Keratinocyte (primary cell): Measurements from ENCODE around the gene UROC1. TPM values are rescaled to one million over a fixed set of nuclear protein-coding genes. Genes with fewer than 3 reads are reported as not detected.

Source experiments
- DNase-seq: peaks from one replicate; pipeline ENCODE4 v3.0.0-alpha.2; 2011; ENCODE audit warnings: low read depth, missing footprints, low spot score
- FAIRE-seq: peaks from 2 replicates; lab custom pipeline; 2011; peaks lifted over from hg19 to GRCh38; lab: Jason Lieb, UNC
- H2AFZ ChIP-seq: 2 replicates; pipeline ENCODE4 v1.6.0; 2012; ENCODE audit warnings: low read length, control low read depth, inconsistent platforms; ENCODE audit not compliant: control insufficient read depth
- H3K27ac ChIP-seq: 2 replicates; pipeline ENCODE4 v1.5.1; 2011; ENCODE audit warnings: low read length; ENCODE audit not compliant: control insufficient read depth, insufficient read depth
- H3K27me3 ChIP-seq: 3 replicates; pipeline ENCODE4 v1.6.0; 2011; ENCODE audit warnings: low read length; ENCODE audit not compliant: control insufficient read depth, insufficient read depth; ENCODE audit errors: extremely low read depth
- H3K36me3 ChIP-seq, 2 experiments: 2 replicates in 1 of 2; 3 replicates in 1 of 2; pipeline ENCODE4 v1.5.1; 2011; ENCODE audit warnings: low read length in 2 of 2, mild to moderate bottlenecking in 1 of 2; ENCODE audit not compliant: control insufficient read depth in 2 of 2, insufficient read depth in 2 of 2; ENCODE audit errors: extremely low read depth in 1 of 2
- H3K4me1 ChIP-seq: 3 replicates; pipeline ENCODE4 v1.5.1; 2011; ENCODE audit warnings: low read length; ENCODE audit not compliant: control insufficient read depth, insufficient read depth; ENCODE audit errors: extremely low read depth
- H3K4me2 ChIP-seq: 3 replicates; pipeline ENCODE4 v1.6.0; 2011; ENCODE audit warnings: low read depth, low read length; ENCODE audit not compliant: control insufficient read depth, insufficient read depth; ENCODE audit errors: extremely low read depth
- H3K4me3 ChIP-seq, 3 experiments: fragments of 200-600 bp in 1 of 3; sonication (generic) in 1 of 3; 2 replicates in 2 of 3; 3 replicates in 1 of 3; pipeline ENCODE4 v1.5.1; 2011 to 2016; ENCODE audit warnings: low read length in 3 of 3, mild to moderate bottlenecking in 3 of 3, control low read depth in 2 of 3, inconsistent platforms in 1 of 3, low read depth in 1 of 3, mixed read lengths in 1 of 3, mixed run types in 1 of 3, moderate library complexity in 1 of 3; ENCODE audit not compliant: control insufficient read depth in 2 of 3, insufficient read depth in 2 of 3; ENCODE audit errors: extremely low read depth in 1 of 3
- H3K79me2 ChIP-seq: 2 replicates; pipeline ENCODE4 v1.6.0; 2012; ENCODE audit warnings: low read length; ENCODE audit not compliant: control insufficient read depth, insufficient read depth
- H3K9ac ChIP-seq: 3 replicates; pipeline ENCODE4 v1.6.0; 2011; ENCODE audit warnings: low read length; ENCODE audit not compliant: control insufficient read depth, insufficient read depth; ENCODE audit errors: extremely low read depth
- H3K9me1 ChIP-seq: 3 replicates; pipeline ENCODE4 v1.6.0; 2011; ENCODE audit warnings: low read length; ENCODE audit not compliant: control insufficient read depth, insufficient read depth; ENCODE audit errors: extremely low read depth
- H3K9me3 ChIP-seq: 2 replicates; pipeline ENCODE4 v1.5.1; 2012; ENCODE audit warnings: low read depth, low read length; ENCODE audit not compliant: control insufficient read depth
- H4K20me1 ChIP-seq: 3 replicates; pipeline ENCODE4 v1.6.0; 2011; ENCODE audit warnings: low read length; ENCODE audit not compliant: control insufficient read depth, insufficient read depth; ENCODE audit errors: extremely low read depth
- CTCF ChIP-seq, 3 experiments: IDR thresholded peaks in 1 of 3; conservative IDR thresholded peaks in 1 of 3; optimal IDR thresholded peaks in 1 of 3; 2 replicates in 2 of 3; 3 replicates in 1 of 3; pipeline versions ENCODE3 to v1.5.1; 2011; ENCODE audit warnings: low read length in 3 of 3, mild to moderate bottlenecking in 3 of 3, moderate library complexity in 2 of 3, control low read depth in 1 of 3, inconsistent platforms in 1 of 3; ENCODE audit not compliant: insufficient read depth in 2 of 3; ENCODE audit errors: extremely low read depth in 1 of 3
- EZH2 ChIP-seq: IDR thresholded peaks from one replicate; pipeline ENCODE4 v1.6.1; 2012; ENCODE audit warnings: inconsistent platforms, mild to moderate bottlenecking, low read length, moderate library complexity
- dilution Hi-C: fragments of 300-500 bp; cut with MboI; formaldehyde crosslinking; loops from one replicate; pipeline ENCODE4 v1.7.0; 2020; ENCODE audit warnings: low sequenced_read_pairs; ENCODE audit not compliant: extremely low pct_ligation_motif_present
- polyA plus RNA-seq, 5 experiments: library from polyadenylated mRNA; depleted of rRNA in 3 of 5; stranded (reverse) in 3 of 5; stranded (forward) in 1 of 5; unstranded in 1 of 5; fragments of >200 nt; gene quantifications; 1 replicate in 1 of 5; 2 replicates in 3 of 5; 3 replicates in 1 of 5; pipeline versions ENCODE4 v1.2.1 to v1.2.3, GENCODE V29; 2011 to 2012; ENCODE audit warnings: missing spikeins in 2 of 5, low read depth in 1 of 5, low replicate concordance in 1 of 5

Gene UROC1
- polyA plus RNA-seq, 1 donor (not counting 4 experiments of a cell fraction or from before 2014, with no cell fraction given), result not detected

- dilution Hi-C loops, result no loop called here
- H3K36me3 ChIP-seq, result no peaks in the 10 kb centered on the region
- no peak overlapping the region for H3K4me2 ChIP-seq
- H2AFZ ChIP-seq, result no peak overlapping the region
- no peak for FAIRE-seq
- no peaks in the 10 kb centered on the region for H3K9me3 ChIP-seq
- TF ChIP-seq CTCF (optimal IDR thresholded peaks at IDR 0.05 in 1 of 3, IDR thresholded peaks at IDR 0.05 in 1 of 3, conservative IDR thresholded peaks at IDR 0.05 in 1 of 3; ENCODE audit: extremely low read depth in 1 of 3, insufficient read depth in 2 of 3, low read length in 3 of 3), result no peak
- TF ChIP-seq EZH2, result no peak
- no peak overlapping the region for H3K9ac ChIP-seq
- H3K4me1 ChIP-seq, result no peaks in the 10 kb centered on the region
- no peak overlapping the region for H3K27ac ChIP-seq
- H3K27me3 ChIP-seq, result peaks cover 6% of the 10 kb centered on the region
- H3K9me1 ChIP-seq, result no peaks in the 10 kb centered on the region
- no peaks in the 10 kb centered on the region for H4K20me1 ChIP-seq
- no peak overlapping the region for H3K4me3 ChIP-seq
- no peak for DNase-seq
- no peaks in the 10 kb centered on the region for H3K79me2 ChIP-seq
These were observed 660 bp downstream of the UROC1 start for GRCh38 chr3:126516936-126517290.

DNA sequence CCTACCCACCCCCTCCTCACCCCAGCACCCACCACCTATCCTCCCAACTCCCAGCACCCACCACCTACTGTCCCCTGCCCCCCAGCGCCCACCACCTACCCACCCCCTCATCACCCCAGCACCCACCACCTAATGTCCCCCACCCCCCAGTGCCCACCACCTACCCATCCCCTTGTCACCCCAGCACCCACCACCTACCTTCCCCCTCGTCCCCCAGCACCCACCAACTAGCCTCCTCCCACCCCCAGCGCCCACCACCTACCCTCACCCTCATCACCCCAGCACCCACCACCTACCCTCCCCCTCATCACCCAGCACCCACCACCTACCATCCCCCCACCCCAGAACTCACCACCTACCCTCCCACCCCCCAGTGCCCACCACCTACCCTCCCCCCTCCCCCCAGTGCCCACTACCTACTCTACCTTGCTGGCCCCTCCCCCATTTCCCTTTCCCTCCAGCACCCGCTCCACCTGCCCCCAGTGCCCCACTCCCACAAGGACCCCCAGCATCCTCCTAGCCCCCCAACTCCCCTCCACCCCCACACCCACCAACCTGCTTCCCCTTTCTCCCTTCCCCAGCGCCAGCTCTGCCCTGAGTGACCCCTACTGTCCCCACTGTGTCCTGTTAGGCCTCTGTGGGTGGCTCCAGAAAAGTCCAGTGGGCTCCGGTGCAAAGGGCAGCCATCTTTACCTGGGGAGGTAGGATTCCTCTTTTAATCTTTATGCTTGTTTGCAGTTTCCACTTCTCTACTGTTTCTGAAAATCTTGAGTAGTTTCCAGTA lies 1.2 kb downstream of the UROC1 start:
- no peaks in the 10 kb centered on the region for H3K4me1 ChIP-seq
- FAIRE-seq, result no peak
- no peaks in the 10 kb centered on the region for H4K20me1 ChIP-seq
- no peak overlapping the region for H3K4me3 ChIP-seq
- DNase-seq, result no peak
- H3K79me2 ChIP-seq, result no peaks in the 10 kb centered on the region
- TF ChIP-seq CTCF (optimal IDR thresholded peaks at IDR 0.05 in 1 of 3, IDR thresholded peaks at IDR 0.05 in 1 of 3, conservative IDR thresholded peaks at IDR 0.05 in 1 of 3; ENCODE audit: extremely low read depth in 1 of 3, insufficient read depth in 2 of 3, low read length in 3 of 3) (no peak), EZH2 (no peak)
- no peak overlapping the region for H3K9ac ChIP-seq
- no peak overlapping the region for H3K4me2 ChIP-seq
- no peaks in the 10 kb centered on the region for H3K9me1 ChIP-seq
- H3K36me3 ChIP-seq, result no peaks in the 10 kb centered on the region
- no peaks in the 10 kb centered on the region for H3K9me3 ChIP-seq
- H2AFZ ChIP-seq, result no peak overlapping the region
- H3K27me3 ChIP-seq, result peaks cover 6% of the 10 kb centered on the region
- dilution Hi-C loops, result no loop called here
- no peak overlapping the region for H3K27ac ChIP-seq
